Fibroblast of skin of back (primary cell): ENCODE measurements around the gene CCNG2.

Experiments
- DNase-seq: peaks from one replicate; pipeline ENCODE4 v3.0.0-alpha.2; 2013

CCNG2 gene

GRCh38 chr4:77178560-77178959 is 21.6 kb downstream of the CCNG2 start:
- DNase-seq: no peak

GRCh38 chr4:77179519-77179918 is 22.5 kb downstream of the CCNG2 start:
- DNase-seq: no peak

GRCh38 chr4:77181720-77182119 is 24.7 kb downstream of the CCNG2 start:
- no peak for DNase-seq

GRCh38 chr4:77183777-77184420 is 26.9 kb downstream of the CCNG2 start:
- DNase-seq: no peak

- DNase-seq: no peak
Measured at GRCh38 chr4:77184974-77185373, 28.0 kb downstream of the CCNG2 start.

GRCh38 chr4:77185686-77186085 is 28.7 kb downstream of the CCNG2 start:
- DNase-seq: no peak

- no peak for DNase-seq
Measured at GRCh38 chr4:77187322-77187721, 30.3 kb downstream of the CCNG2 start.

GRCh38 chr4:77188498-77189220 is 31.7 kb downstream of the CCNG2 start:
- DNase-seq: no peak

- no peak for DNase-seq
Measured at GRCh38 chr4:77189412-77189811, 32.4 kb downstream of the CCNG2 start.

- peak; percentile 37 for DNase-seq
Measured at GRCh38 chr4:77190053-77190452, 33.0 kb downstream of the CCNG2 start.

GRCh38 chr4:77193046-77193445 is 36.0 kb downstream of the CCNG2 start:
- no peak for DNase-seq

- no peak for DNase-seq
Measured at GRCh38 chr4:77193511-77194102, 36.6 kb downstream of the CCNG2 start.

GRCh38 chr4:77194366-77194765 is 37.4 kb downstream of the CCNG2 start:
- DNase-seq: no peak

GRCh38 chr4:77194989-77195388 is 38.0 kb downstream of the CCNG2 start:
- no peak for DNase-seq

- no peak for DNase-seq
Measured at GRCh38 chr4:77196866-77197265, 39.9 kb downstream of the CCNG2 start.

- no peak for DNase-seq
Measured at GRCh38 chr4:77197361-77197760, 40.4 kb downstream of the CCNG2 start.

GRCh38 chr4:77197831-77198230 is 40.8 kb downstream of the CCNG2 start:
- no peak for DNase-seq

GRCh38 chr4:77199276-77199675 is 42.3 kb downstream of the CCNG2 start:
- no peak for DNase-seq

- no peak for DNase-seq
Measured at GRCh38 chr4:77199701-77200100, 42.7 kb downstream of the CCNG2 start.

GRCh38 chr4:77201343-77201742 is 44.3 kb downstream of the CCNG2 start:
- DNase-seq: peak; percentile 75

GRCh38 chr4:77201857-77202256 is 44.9 kb downstream of the CCNG2 start:
- DNase-seq: peak; percentile 7

- DNase-seq: no peak
Measured at GRCh38 chr4:77202491-77202890, 45.5 kb downstream of the CCNG2 start.

- DNase-seq: peak; percentile 82
Measured at GRCh38 chr4:77203380-77204197, 46.6 kb downstream of the CCNG2 start.
